T47D (cell line): ENCODE data around the gene GAS2L1.

Experiments
- DNase-seq, 2 experiments: peaks; one replicate each; pipeline versions ENCODE4 v3.0.0 to v3.0.0-alpha.2; 2011 to 2012; ENCODE audit warnings: low read depth in 1 of 2, low spot score in 1 of 2
- JUND ChIP-seq: IDR thresholded peaks from 2 replicates; pipeline ENCODE4 v1.6.1; 2012; ENCODE audit warnings: low read depth
- in situ Hi-C: cut with HindIII; loops from 2 replicates; pipeline ENCODE4 v1.10.0; 2016; ENCODE audit warnings: low sequenced_read_pairs, low pct_unique_long_range_greater_than_20kb

Gene GAS2L1

DNA sequence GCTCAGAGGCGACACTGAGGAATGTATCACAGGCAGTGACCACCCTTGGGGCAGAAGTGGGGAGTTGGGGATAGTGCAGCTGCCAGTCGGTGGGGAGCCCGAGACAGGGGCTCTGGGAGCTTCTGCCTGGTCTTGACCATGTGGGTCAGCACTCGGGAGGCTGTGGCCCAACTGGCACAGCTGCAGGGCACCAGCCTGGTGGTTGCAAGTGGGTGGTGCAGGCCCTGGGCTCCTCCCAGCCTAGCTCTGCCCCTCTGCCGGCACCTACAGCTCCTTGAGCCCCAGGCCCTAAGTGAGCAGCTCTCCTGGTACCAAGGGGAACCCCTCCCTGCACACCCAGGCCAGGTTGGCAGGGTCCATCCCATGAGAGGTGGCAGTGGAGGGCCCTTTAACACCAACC lies 21.6 kb downstream of the GAS2L1 start:
- no peak for DNase-seq
- in situ Hi-C loops = no loop called here
- TF ChIP-seq JUND = no peak

DNA sequence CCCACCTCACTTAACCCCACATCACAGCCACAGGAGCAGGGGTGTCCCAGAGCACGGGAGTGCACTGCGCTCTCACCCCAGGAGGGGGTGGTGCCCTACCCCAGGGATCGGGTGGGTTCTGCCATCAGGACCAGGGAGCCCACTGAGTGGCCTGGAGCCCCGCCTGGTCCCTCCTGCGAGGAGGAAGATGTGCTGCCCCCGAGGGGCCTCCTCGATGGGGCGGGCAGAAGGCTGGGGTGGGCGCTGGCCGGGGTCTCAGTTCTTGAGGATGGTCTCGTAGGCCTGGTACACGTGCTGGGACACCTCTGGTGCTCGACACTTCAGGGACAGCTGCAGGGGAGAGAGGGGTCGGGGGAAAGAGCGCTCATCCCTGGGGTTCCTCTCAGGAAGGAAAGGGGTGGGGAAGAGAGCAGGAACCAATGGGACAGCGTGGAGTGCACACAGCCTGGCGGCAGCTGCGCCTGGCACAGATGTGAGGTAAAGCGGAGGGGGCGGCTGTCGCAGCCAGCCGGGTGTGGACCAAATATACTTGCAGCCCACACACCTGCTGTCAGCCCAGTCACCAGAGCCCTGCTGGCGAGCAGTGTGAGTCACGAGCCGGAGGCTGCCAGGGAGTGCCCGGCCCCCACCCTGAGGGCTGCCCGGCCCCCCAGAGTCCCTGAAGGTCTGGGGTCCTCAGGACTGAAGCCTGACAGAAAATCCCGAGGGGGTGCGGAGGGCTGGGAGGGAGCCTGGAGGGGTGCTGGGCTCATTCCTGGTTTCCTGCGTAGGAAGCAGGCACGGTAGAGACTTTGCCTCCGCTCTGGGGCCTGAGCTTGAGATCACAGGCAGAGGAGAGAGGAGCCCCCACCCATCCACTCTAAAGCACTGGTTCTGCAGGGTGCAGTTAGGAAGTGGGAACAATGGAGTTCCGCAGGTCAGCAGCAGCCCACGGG lies 22.4 kb downstream of the GAS2L1 start:
- no peak for TF ChIP-seq JUND
- DNase-seq = no peak
- in situ Hi-C loops = no loop called here

DNA sequence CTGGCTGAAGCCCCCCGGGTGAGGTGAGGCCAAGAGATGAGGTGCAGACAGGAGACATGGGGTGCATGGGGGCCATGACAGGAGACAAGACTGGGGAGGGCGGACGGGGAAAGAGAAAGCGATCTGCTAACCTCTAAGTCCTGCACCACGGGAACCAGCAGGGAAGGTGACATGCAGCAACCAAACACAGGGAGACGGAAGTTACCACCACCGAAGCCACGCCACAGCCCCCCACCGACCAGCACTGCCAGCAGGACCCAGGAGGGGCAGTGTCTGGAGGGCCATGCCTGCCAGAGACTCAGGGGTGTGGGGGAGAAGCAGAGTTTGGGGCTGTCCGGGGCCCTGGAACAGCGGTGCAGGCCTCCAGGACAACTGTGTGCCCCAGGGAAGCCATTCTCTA lies 23.1 kb downstream of the GAS2L1 start:
- no peak for TF ChIP-seq JUND
- no peak for DNase-seq
- in situ Hi-C loops = no loop called here

DNA sequence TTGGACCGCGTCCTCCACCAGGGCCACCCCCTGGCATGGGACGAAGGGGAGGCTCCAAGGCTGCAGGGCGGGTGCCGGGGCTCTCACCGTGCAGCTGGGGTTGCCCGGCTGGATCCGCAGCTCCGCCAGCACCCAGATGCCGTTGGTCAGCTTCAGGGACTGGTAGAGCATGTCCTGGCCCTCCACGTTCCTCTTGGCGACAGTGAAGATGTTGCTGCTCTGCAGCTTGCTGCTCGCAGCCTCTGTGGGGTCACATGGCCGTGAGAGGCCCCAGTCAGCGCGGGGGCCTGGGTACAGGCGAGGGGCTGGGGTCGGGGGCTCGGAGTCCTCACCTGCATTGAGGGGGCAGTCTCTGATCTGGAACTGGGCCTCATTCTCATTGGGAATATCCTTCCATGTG lies 23.8 kb downstream of the GAS2L1 start:
- no peak for TF ChIP-seq JUND
- no peak for DNase-seq
- in situ Hi-C loops = no loop called here

DNA sequence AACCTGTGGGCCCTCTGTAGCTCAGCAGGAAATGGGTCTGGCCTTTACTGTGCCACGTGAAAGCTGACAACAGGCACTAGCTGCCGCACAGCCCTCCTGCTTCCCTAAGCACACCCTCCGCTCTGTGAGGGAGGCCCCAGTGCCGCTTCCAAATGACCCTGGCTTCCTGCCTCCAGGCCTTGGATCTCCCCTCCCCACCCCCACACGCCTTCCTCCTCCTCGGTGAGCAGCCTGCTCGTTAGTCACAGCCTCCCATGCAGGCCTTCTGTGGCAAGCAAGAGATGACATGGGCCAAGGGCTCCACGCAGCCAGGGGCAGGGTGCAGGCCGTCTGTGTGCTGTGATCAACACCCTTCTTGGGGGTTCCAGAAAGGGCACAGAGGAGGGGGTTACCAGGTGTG lies 24.3 kb downstream of the GAS2L1 start:
- no peak for DNase-seq
- in situ Hi-C loops = no loop called here
- no peak for TF ChIP-seq JUND

DNA sequence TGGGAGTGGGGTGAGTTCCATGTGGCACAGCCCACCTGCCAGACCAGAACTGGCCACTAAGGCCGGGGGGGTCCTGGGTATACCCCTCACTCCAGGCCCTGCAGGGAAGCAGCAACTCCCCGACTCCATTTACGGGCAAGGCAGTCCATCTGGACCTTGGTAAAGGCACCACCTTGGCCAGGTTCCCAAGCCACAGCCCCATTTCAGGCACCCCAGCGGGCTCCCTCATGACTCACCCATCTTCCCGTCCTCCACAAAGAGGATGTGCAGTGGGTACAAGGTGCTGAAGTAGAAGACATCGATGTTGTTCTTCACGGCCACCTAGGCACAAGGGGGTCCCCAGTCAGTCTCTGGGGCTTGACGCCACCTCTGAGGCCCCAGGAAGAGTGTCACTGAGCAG lies 24.8 kb downstream of the GAS2L1 start:
- TF ChIP-seq JUND = no peak
- in situ Hi-C loops = no loop called here
- DNase-seq = no peak

DNA sequence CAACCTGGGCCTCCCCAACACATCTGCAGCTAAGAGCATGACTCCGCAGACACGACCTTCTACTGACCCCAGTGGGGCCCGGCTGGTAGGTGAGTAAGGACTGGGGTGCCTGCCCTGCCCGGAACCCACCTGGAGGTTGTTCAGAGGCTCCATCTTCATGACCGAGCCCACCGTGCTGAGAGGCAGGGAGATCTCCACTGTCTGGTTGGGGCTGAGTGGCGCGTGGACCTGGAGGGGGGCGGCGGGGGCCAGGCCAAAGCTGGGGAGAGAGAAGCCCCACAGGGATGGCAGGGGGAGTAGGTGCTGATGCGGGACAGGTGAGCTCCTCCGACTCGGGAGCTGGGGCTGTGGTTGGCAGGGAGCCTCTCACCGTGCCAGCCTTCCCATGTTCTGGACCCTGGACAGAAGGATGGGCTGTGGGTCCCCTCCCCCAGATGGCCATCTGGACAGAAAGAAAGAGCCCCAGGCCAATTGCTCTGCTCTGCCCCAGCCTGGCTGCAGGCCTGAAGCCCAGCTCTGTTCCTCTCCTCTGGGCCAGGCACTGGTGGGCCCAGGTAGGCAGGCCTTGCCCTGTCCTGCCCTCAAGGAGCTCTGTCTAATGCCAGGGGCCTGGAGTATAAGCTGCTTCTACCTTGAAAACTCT lies 25.3 kb downstream of the GAS2L1 start:
- in situ Hi-C loops = no loop called here
- no peak for TF ChIP-seq JUND
- no peak for DNase-seq

DNA sequence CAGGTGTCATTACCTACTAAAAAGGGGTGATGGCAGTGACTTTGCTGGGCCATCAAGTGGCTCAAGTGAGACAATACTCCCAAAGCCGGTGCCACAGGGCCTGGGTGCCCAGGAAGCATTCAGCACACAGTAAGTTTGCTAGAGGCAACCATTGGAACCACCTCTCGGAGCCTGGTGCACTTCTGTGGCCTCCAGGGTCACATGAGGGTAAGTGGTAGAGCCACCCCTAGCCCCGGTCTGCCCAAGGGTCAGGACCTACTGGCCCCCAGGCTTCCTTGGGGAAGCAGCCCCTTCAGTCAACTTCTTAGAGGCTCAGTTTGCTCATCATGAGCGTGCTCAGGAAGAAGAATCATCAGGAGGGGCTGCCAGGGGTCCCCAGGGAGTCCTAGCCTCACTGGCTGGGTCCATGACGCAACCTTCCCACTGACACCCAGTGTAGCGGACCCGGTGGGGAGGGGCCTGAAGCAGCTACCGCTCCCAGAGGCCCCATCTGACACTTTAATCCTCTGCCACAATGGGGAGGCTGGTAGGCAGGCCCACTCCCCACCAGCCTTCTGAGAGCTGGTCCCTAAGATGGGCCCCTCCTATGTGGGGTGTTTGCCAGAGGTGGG lies 26.5 kb downstream of the GAS2L1 start:
- in situ Hi-C loops = no loop called here
- TF ChIP-seq JUND = no peak
- no peak for DNase-seq

DNA sequence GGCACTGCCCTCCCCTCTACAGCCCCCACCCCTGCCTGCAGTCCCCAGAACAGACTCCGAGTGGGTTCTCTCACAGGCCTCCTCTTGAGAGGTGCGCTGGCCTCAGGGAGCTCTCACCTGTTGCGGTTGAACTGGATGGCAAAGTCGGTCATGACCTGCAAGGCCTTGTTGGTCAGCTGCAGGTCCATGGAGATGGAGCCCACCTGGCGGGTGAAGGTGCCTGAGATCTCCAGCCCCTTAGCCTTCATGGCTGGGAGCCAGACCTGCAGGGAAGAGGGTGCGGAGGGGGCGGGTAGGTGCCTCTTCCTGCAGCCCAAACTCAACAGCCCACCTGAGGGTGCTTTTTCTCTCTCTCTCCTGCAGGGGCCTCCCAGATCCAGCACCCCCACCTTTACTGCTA lies 27.7 kb downstream of the GAS2L1 start:
- no peak for TF ChIP-seq JUND
- in situ Hi-C loops = no loop called here
- no peak for DNase-seq

DNA sequence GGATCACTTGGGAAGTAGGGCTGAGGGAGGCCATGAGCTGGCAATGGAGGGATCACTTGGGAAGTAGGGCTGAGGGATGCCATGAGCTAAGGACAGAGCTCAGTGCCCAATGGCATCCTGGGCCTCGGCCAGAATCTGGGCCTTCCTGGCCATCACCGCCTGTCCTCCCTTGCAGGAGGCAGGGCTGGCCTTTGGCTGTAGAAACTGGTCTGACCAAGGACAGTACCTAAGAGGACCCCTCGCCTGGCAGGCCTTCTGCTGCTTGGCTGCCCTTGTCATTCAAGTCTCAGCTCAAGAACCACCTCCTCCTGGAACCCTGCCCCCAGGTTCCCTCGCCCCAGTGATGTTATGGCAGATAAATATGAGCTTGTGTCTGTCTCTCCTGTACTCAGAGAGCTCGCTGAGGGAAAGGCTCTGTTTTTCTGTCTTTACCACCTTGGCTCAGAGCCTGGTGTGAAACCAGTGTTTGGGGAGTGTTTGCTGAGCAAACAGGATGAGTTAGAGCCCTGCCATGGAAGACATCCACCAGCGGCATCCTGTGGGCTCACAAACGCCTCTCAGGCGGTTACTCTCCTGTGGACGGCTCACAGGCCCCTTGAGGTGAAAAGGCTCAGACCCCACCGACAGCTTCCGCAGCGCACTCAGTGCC lies 28.4 kb downstream of the GAS2L1 start:
- in situ Hi-C loops = no loop called here
- no peak for TF ChIP-seq JUND
- peak in 1 of 2 experiments; percentile 90 for DNase-seq

DNA sequence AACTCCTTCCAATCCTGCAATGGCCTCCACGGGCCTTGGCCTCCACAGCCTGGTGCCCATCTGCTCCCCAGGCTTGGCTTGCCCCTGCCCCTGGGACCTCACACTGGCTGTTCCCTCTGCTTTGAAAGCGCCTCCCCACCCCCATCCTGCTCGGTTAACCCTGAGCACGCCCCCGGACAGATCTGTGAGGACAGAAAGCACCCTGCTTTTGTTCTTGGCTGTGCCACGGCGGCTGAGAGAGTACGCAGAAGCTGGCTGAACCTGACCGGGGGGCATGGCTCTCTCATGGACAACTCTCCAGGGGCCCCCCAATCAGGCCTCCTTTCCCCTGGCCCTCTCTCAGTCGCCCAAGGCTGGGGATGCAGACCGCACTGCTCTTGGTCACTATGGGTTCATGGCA lies 29.2 kb downstream of the GAS2L1 start:
- DNase-seq = no peak
- in situ Hi-C loops = no loop called here
- TF ChIP-seq JUND = no peak

DNA sequence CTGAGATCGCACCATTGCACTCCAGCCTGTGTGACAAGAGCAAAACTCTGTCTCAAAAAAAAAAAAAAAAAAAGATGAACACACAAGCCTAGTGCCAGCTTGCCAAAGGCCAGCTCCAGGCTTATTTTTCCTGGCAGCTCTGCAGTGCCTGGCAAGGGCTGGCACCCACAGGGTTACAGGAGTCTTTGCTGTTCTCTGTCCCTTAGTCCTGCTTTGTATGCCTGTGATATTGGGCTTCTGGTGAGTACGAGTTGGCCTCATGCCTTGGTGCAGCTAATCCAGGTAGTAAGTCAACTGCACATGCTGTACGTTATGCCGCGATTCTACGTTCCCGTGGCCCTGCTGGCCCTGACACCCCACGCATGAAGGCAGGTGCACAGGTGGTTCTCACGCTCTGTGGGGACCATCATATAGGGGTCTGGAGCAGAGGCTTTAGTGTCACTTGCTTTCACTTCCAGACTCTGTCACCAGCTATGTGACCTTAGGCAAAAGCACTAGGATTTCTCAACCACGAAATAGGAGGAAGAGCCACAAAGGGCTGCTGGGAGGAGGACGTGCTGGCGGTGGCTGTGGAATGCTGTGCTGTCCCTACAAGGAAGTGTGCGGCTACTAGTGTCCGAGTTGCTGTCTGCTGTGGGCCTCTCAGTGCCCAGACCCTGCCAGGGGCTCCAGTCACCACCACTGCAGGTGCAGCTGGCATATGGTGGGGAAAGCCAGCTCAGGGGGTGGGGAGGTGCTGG lies 30.5 kb downstream of the GAS2L1 start:
- DNase-seq = peak; percentile 37 to 75
- TF ChIP-seq JUND = no peak
- in situ Hi-C loops = no loop called here
